Fibroblast of lung (primary cell): Measurements from ENCODE around the gene NBPF6. TPM values are rescaled to one million over a fixed set of nuclear protein-coding genes. Genes with fewer than 3 reads are reported as not detected.

ENCODE experiments used
- DNase-seq, 2 donors: peaks; one replicate each; pipeline versions ENCODE4 v3.0.0 to v3.0.0-alpha.2; 2010; ENCODE audit warnings: low read depth in 2 of 2
- H2AFZ ChIP-seq: 2 replicates; pipeline ENCODE4 v1.5.1; 2012; ENCODE audit warnings: low read length, control low read depth, inconsistent platforms
- H3K27ac ChIP-seq: 2 replicates; pipeline ENCODE4 v1.5.1; 2011; ENCODE audit warnings: low read length, control low read depth; ENCODE audit not compliant: insufficient read depth
- H3K27me3 ChIP-seq: 2 replicates; pipeline ENCODE4 v1.5.1; 2011; ENCODE audit warnings: mild to moderate bottlenecking, low read length; ENCODE audit not compliant: control insufficient read depth, insufficient read depth
- H3K36me3 ChIP-seq: 2 replicates; pipeline ENCODE4 v1.5.1; 2011; ENCODE audit warnings: low read length; ENCODE audit not compliant: control insufficient read depth, insufficient read depth
- H3K4me1 ChIP-seq: 2 replicates; pipeline ENCODE4 v1.5.1; 2011; ENCODE audit warnings: low read length; ENCODE audit not compliant: control insufficient read depth, insufficient read depth; ENCODE audit errors: extremely low read depth
- H3K4me2 ChIP-seq: 2 replicates; pipeline ENCODE4 v1.5.1; 2011; ENCODE audit warnings: low read length, control low read depth; ENCODE audit not compliant: insufficient read depth; ENCODE audit errors: extremely low read depth
- H3K4me3 ChIP-seq, 4 experiments: fragments of 200-600 bp in 1 of 4; sonication (generic) in 1 of 4; replicated peaks in 1 of 4; 2 replicates each; pipeline ENCODE4 v1.5.1; 2011 to 2016; ENCODE audit warnings: low read length in 4 of 4, low read depth in 3 of 4, mild to moderate bottlenecking in 3 of 4, control low read depth in 2 of 4, inconsistent platforms in 1 of 4, mixed read lengths in 1 of 4; ENCODE audit not compliant: insufficient read depth in 1 of 4; ENCODE audit errors: control extremely low read depth in 1 of 4
- H3K79me2 ChIP-seq: 2 replicates; pipeline ENCODE4 v1.5.1; 2012; ENCODE audit warnings: mild to moderate bottlenecking, low read length, inconsistent platforms; ENCODE audit not compliant: control insufficient read depth, insufficient read depth
- H3K9ac ChIP-seq: 2 replicates; pipeline ENCODE4 v1.5.1; 2011; ENCODE audit warnings: mild to moderate bottlenecking, low read length, control low read depth; ENCODE audit not compliant: insufficient read depth
- H3K9me3 ChIP-seq: 2 replicates; pipeline ENCODE4 v1.5.1; 2012; ENCODE audit warnings: low read depth, low read length; ENCODE audit not compliant: control insufficient read depth, insufficient read depth
- H4K20me1 ChIP-seq: 2 replicates; pipeline ENCODE4 v1.5.1; 2011; ENCODE audit warnings: low read length; ENCODE audit not compliant: control insufficient read depth, insufficient read depth; ENCODE audit errors: extremely low read depth
- CTCF ChIP-seq, 2 donors: IDR thresholded peaks in 1 of 2; conservative IDR thresholded peaks in 1 of 2; 1 replicate in 1 of 2; 2 replicates in 1 of 2; pipeline ENCODE4 v1.5.1; 2011 to 2012; ENCODE audit warnings: low read length in 2 of 2, control low read depth in 1 of 2, inconsistent platforms in 1 of 2, low read depth in 1 of 2, mild to moderate bottlenecking in 1 of 2
- EZH2 ChIP-seq: IDR thresholded peaks from 2 replicates; pipeline ENCODE4 v1.5.1; 2012; ENCODE audit warnings: low read length, control low read depth, mild to moderate bottlenecking; ENCODE audit errors: missing control alignments
- polyA plus RNA-seq, 2 donors: library from polyadenylated mRNA; depleted of rRNA in 1 of 2; stranded (reverse) in 1 of 2; unstranded in 1 of 2; fragments of >200 nt; gene quantifications; 2 replicates each; pipeline ENCODE4 v1.2.1, GENCODE V29; 2011 to 2012; ENCODE audit warnings: missing spikeins in 1 of 2
- total RNA-seq: library from RNA; depleted of rRNA; stranded (reverse); fragments of >200 nt; gene quantifications from 2 replicates; pipeline ENCODE4 v1.2.1, GENCODE V29; 2014

The NBPF6 gene
- total and polyA plus RNA-seq, 2 donors (not counting 1 experiment from before 2014, with no cell fraction given), result 0.03 TPM; not detected in 1

- Histone ChIP-seq H3K4me3 (no peak overlapping the region), H3K36me3 (no peaks in the 10 kb centered on the region), H4K20me1 (no peaks in the 10 kb centered on the region), H3K27ac (no peak overlapping the region), H3K9me3 (no peaks in the 10 kb centered on the region), H3K27me3 (no peaks in the 10 kb centered on the region), H3K4me1 (peaks cover 5% of the 10 kb centered on the region), H3K79me2 (no peaks in the 10 kb centered on the region), H2AFZ (no peak overlapping the region), H3K4me2 (no peak overlapping the region), H3K9ac (no peak overlapping the region)
- TF ChIP-seq CTCF (conservative IDR thresholded peaks at IDR 0.05 in 1 of 2, IDR thresholded peaks at IDR 0.05 in 1 of 2; ENCODE audit: low read depth in 1 of 2, low read length in 2 of 2) (no peak), EZH2 (no peak)
- DNase-seq, result no peak
These were observed 54.3 kb downstream of the NBPF6 start for GRCh38 chr1:108504447-108504846.

- no peak overlapping the region for H3K4me2 ChIP-seq
- H3K79me2 ChIP-seq, result no peaks in the 10 kb centered on the region
- no peaks in the 10 kb centered on the region for H3K36me3 ChIP-seq
- no peaks in the 10 kb centered on the region for H4K20me1 ChIP-seq
- no peak for TF ChIP-seq EZH2
- no peak for TF ChIP-seq CTCF (conservative IDR thresholded peaks at IDR 0.05 in 1 of 2, IDR thresholded peaks at IDR 0.05 in 1 of 2; ENCODE audit: low read depth in 1 of 2, low read length in 2 of 2)
- peaks cover 5% of the 10 kb centered on the region for H3K4me1 ChIP-seq
- DNase-seq, result peak in 1 of 2 donors; percentile 5
- H3K9ac ChIP-seq, result no peak overlapping the region
- no peaks in the 10 kb centered on the region for H3K9me3 ChIP-seq
- H3K27me3 ChIP-seq, result no peaks in the 10 kb centered on the region
- no peak overlapping the region for H3K27ac ChIP-seq
- no peak overlapping the region for H3K4me3 ChIP-seq
- no peak overlapping the region for H2AFZ ChIP-seq
These were observed 55.6 kb downstream of the NBPF6 start for GRCh38 chr1:108505763-108506070.

GRCh38 chr1:108511764-108512163 is 61.6 kb downstream of the NBPF6 start:
- no peaks in the 10 kb centered on the region for H3K79me2 ChIP-seq
- no peak overlapping the region for H3K4me3 ChIP-seq
- no peaks in the 10 kb centered on the region for H3K36me3 ChIP-seq
- DNase-seq, result no peak
- H3K27me3 ChIP-seq, result no peaks in the 10 kb centered on the region
- H3K27ac ChIP-seq, result no peak overlapping the region
- H2AFZ ChIP-seq, result no peak overlapping the region
- no peaks in the 10 kb centered on the region for H4K20me1 ChIP-seq
- H3K4me2 ChIP-seq, result no peak overlapping the region
- no peak overlapping the region for H3K9ac ChIP-seq
- TF ChIP-seq CTCF (conservative IDR thresholded peaks at IDR 0.05 in 1 of 2, IDR thresholded peaks at IDR 0.05 in 1 of 2; ENCODE audit: low read depth in 1 of 2, low read length in 2 of 2), result no peak
- TF ChIP-seq EZH2, result no peak
- no peaks in the 10 kb centered on the region for H3K4me1 ChIP-seq
- no peaks in the 10 kb centered on the region for H3K9me3 ChIP-seq
